Panc1 (cell line): ENCODE results near the gene EGFR. TPM values are rescaled to one million over a fixed set of nuclear protein-coding genes. Genes with fewer than 3 reads are reported as not detected.

Source experiments
- ATAC-seq: fragments of 200-7000 bp; cut with Tn5 transposase; 2 replicates; pipeline ENCODE4 v1.9.1; 2020; ENCODE audit warnings: mild to moderate bottlenecking, moderate library complexity
- BruUV-seq: library from RNA; stranded (reverse); fragments of 400-500 nt; replicated peaks from 2 replicates; lab custom pipeline; 2021; lab: Mats Ljungman, UMichigan
- CTCF ChIA-PET: fragments of 300-600 bp; sonication (Branson Sonifier 250); formaldehyde crosslinking; loops from one replicate; lab custom pipeline; 2022; ENCODE audit warnings: antibody characterized with exemption; lab: Charles Lee
- POLR2A ChIA-PET: fragments of 300-600 bp; sonication (Branson Sonifier 250); formaldehyde crosslinking; loops from one replicate; lab custom pipeline; 2022; ENCODE audit warnings: antibody characterized with exemption; lab: Charles Lee
- DNase-seq: peaks from one replicate; pipeline ENCODE4 v3.0.0-alpha.2; 2010; ENCODE audit warnings: low read depth, low spot score
- H3K27ac ChIP-seq: 2 replicates; pipeline ENCODE4 v1.5.1; 2011; ENCODE audit warnings: mild to moderate bottlenecking, low read length, inconsistent platforms
- H3K27me3 ChIP-seq: fragments of 200-500 bp; sonication (Bioruptor generic); 2 replicates; pipeline ENCODE4 v1.6.0; 2014; ENCODE audit warnings: low read length, inconsistent platforms; ENCODE audit not compliant: control insufficient read depth, insufficient read depth
- H3K36me3 ChIP-seq: fragments of 200-500 bp; sonication (Bioruptor generic); 2 replicates; pipeline ENCODE4 v1.5.1; 2014; ENCODE audit warnings: inconsistent platforms, mild to moderate bottlenecking, low read length, moderate library complexity; ENCODE audit not compliant: control insufficient read depth, insufficient read depth
- H3K4me1 ChIP-seq: 2 replicates; pipeline ENCODE4 v1.5.1; 2011; ENCODE audit warnings: inconsistent platforms, mild to moderate bottlenecking, low read length, moderate library complexity; ENCODE audit not compliant: control insufficient read depth, insufficient read depth
- H3K4me3 ChIP-seq, 2 experiments: 2 replicates each; pipeline ENCODE4 v1.5.1; 2011 to 2012; ENCODE audit warnings: low read depth in 2 of 2, low read length in 2 of 2, mild to moderate bottlenecking in 2 of 2, inconsistent platforms in 1 of 2, moderate library complexity in 1 of 2
- H3K9me3 ChIP-seq: fragments of 200-500 bp; sonication (Bioruptor generic); 2 replicates; pipeline ENCODE4 v1.5.1; 2014; ENCODE audit warnings: low read depth, mild to moderate bottlenecking, inconsistent platforms, low read length, moderate library complexity; ENCODE audit not compliant: control insufficient read depth, insufficient read depth
- POLR2AphosphoS5 ChIP-seq: IDR thresholded peaks from 2 replicates; pipeline ENCODE4 v1.6.1; 2012; ENCODE audit warnings: mild to moderate bottlenecking, low read depth, low read length, moderate library complexity
- REST ChIP-seq, 2 experiments: IDR thresholded peaks; 2 replicates each; pipeline ENCODE4 v1.6.1; 2011 to 2012; ENCODE audit warnings: low read depth in 2 of 2, control low read depth in 1 of 2, low read length in 1 of 2, mild to moderate bottlenecking in 1 of 2, moderate library complexity in 1 of 2; ENCODE audit not compliant: insufficient read depth in 1 of 2
- SIN3A ChIP-seq: IDR thresholded peaks from 2 replicates; pipeline ENCODE4 v1.6.1; 2012; ENCODE audit warnings: low read depth, mild to moderate bottlenecking, low read length, moderate library complexity, borderline replicate concordance; ENCODE audit not compliant: insufficient read depth
- TCF7L2 ChIP-seq: IDR thresholded peaks from 2 replicates; pipeline ENCODE4 v1.6.1; 2011; ENCODE audit warnings: mild to moderate bottlenecking, low read depth, low read length, inconsistent platforms
- in situ Hi-C: cut with HindIII; loops from 2 replicates; pipeline ENCODE4 v1.10.0; 2016; ENCODE audit warnings: low sequenced_read_pairs, low pct_unique_long_range_greater_than_20kb
- intact Hi-C: fragments of 100-400 bp; cut with micrococcal nuclease; formaldehyde crosslinking; loops from one replicate; pipeline ENCODE4 v1.10.0; 2022; ENCODE audit not compliant: unreplicated experiment
- total RNA-seq: library from RNA; stranded (reverse); gene quantifications from one replicate; pipeline ENCODE4 v1.2.1, GENCODE V29; 2021; ENCODE audit not compliant: unreplicated experiment
- TF ChIP-seq, protein P1 (sequence below): fragments of 450-650 bp; IDR thresholded peaks from 2 replicates; pipeline ENCODE4 v1.5.1; 2017; ENCODE audit warnings: mild to moderate bottlenecking

The EGFR gene
- total RNA-seq, 1 experiment from 2014 or later, result 156 TPM

DNA sequence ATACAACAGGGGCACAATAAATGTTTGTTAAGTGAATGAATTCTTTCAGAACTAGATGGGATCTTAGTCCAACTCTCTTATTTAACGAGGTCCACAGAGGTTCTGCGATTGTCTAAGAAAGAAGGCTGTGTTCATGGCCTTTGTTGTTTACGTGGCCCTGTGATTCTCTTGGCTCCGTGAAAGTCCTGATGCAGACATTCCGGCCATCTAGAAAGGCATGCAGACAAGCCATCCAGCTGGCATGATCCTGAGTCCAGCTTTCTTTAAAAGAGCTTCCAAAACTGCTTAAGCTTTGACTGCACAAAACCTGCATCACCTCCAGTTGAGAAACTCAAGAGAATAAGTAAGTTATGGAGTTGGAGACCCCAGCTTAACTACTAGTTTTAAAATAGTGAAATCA lies 26.0 kb downstream of the EGFR start:
- peaks cover 73% of the 10 kb centered on the region for H3K4me1 ChIP-seq
- DNase-seq (no peak), ATAC-seq (no peak)
- H3K4me3 ChIP-seq, result no peak overlapping the region
- BruUV-seq, result no TSS peak
- POLR2A ChIA-PET, result interaction anchor here (0.6 kb wide), 1 partner anchor 158 kb away, joined by 3 read pairs; no protein-coding TSS in a partner anchor
- no peaks in the 10 kb centered on the region for H3K27me3 ChIP-seq
- CTCF ChIA-PET, result no interaction called here
- in situ Hi-C loops, result no loop called here
- H3K36me3 ChIP-seq, result no peaks in the 10 kb centered on the region; the same call in 1 of the 2 replicates
- H3K9me3 ChIP-seq, result no peaks in the 10 kb centered on the region
- TF ChIP-seq SIN3A (no peak), REST (IDR thresholded peaks at IDR 0.05; ENCODE audit: insufficient read depth in 1 of 2, low read depth in 2 of 2, low read length in 1 of 2) (no peak)
- TF ChIP-seq, protein P1, sequence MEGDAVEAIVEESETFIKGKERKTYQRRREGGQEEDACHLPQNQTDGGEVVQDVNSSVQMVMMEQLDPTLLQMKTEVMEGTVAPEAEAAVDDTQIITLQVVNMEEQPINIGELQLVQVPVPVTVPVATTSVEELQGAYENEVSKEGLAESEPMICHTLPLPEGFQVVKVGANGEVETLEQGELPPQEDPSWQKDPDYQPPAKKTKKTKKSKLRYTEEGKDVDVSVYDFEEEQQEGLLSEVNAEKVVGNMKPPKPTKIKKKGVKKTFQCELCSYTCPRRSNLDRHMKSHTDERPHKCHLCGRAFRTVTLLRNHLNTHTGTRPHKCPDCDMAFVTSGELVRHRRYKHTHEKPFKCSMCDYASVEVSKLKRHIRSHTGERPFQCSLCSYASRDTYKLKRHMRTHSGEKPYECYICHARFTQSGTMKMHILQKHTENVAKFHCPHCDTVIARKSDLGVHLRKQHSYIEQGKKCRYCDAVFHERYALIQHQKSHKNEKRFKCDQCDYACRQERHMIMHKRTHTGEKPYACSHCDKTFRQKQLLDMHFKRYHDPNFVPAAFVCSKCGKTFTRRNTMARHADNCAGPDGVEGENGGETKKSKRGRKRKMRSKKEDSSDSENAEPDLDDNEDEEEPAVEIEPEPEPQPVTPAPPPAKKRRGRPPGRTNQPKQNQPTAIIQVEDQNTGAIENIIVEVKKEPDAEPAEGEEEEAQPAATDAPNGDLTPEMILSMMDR, result no peak
- peak overlapping the region; percentile 52; the same call in 1 of the 2 replicates for H3K27ac ChIP-seq
- intact Hi-C loops, result no loop called here

GRCh38 chr7:55046582-55047342 lies 27.9 kb downstream of the EGFR start:
- no peak overlapping the region for H3K4me3 ChIP-seq
- no peak for DNase-seq
- no peaks in the 10 kb centered on the region for H3K27me3 ChIP-seq
- no peaks in the 10 kb centered on the region; the same call in 1 of the 2 replicates for H3K36me3 ChIP-seq
- peaks cover 75% of the 10 kb centered on the region for H3K4me1 ChIP-seq
- peak overlapping the region; percentile 51 for H3K27ac ChIP-seq
- in situ Hi-C loops, result no loop called here
- no peak for TF ChIP-seq REST (IDR thresholded peaks at IDR 0.05; ENCODE audit: insufficient read depth in 1 of 2, low read depth in 2 of 2, low read length in 1 of 2)
- TF ChIP-seq, protein P1, result no peak
- no peak for TF ChIP-seq SIN3A
- no peak for TF ChIP-seq POLR2AphosphoS5
- no peak for TF ChIP-seq TCF7L2
- BruUV-seq, result no TSS peak
- ChIA-PET POLR2A (interaction anchor here (0.7 kb wide), 1 partner anchor 487 kb away, joined by 3 read pairs; no protein-coding TSS in a partner anchor), CTCF (no interaction called here)
- H3K9me3 ChIP-seq, result no peaks in the 10 kb centered on the region
- no peak for ATAC-seq
- intact Hi-C loops, result no loop called here
